Thymus (tissue), 11 donors: ENCODE measurements around the gene DKK3. TPM values are rescaled to one million over a fixed set of nuclear protein-coding genes. Genes with fewer than 3 reads are reported as not detected.
"Not testable (repeated sequence)": the region's sequence is repeated elsewhere in the genome, so short reads cannot be mapped to it uniquely, and the experiment has no call there.

ENCODE experiments used
- DNase-seq, 9 donors: peaks; one replicate each; pipeline ENCODE4 v3.0.0-alpha.2; 2013; ENCODE audit warnings: low spot score in 9 of 9, low read depth in 6 of 9, missing footprints in 1 of 9
- H3K27ac ChIP-seq, 2 donors: one replicate each; pipeline ENCODE4 v1.5.1; 2013; ENCODE audit warnings: control low read depth in 1 of 2, low read depth in 1 of 2, low read length in 1 of 2, mild to moderate bottlenecking in 1 of 2, moderate library complexity in 1 of 2
- H3K27me3 ChIP-seq, 2 donors: one replicate each; pipeline ENCODE4 v1.5.1; 2013; ENCODE audit warnings: low read length in 1 of 2; ENCODE audit not compliant: control insufficient read depth in 2 of 2, insufficient read depth in 1 of 2
- H3K36me3 ChIP-seq, 2 donors: one replicate each; pipeline ENCODE4 v1.5.1; 2013; ENCODE audit warnings: low read length in 1 of 2, mild to moderate bottlenecking in 1 of 2, moderate library complexity in 1 of 2; ENCODE audit not compliant: control insufficient read depth in 2 of 2, insufficient read depth in 2 of 2
- H3K4me1 ChIP-seq, 2 donors: one replicate each; pipeline ENCODE4 v1.5.1; 2013; ENCODE audit warnings: low read length in 2 of 2; ENCODE audit not compliant: control insufficient read depth in 2 of 2, insufficient read depth in 2 of 2
- H3K4me3 ChIP-seq, 2 donors: one replicate each; pipeline ENCODE4 v1.5.1; 2013; ENCODE audit warnings: low read length in 2 of 2, control low read depth in 1 of 2, mild to moderate bottlenecking in 1 of 2
- H3K9me3 ChIP-seq, 2 donors: one replicate each; pipeline ENCODE4 v1.5.1; 2013; ENCODE audit warnings: low read length in 1 of 2, mild to moderate bottlenecking in 1 of 2; ENCODE audit not compliant: control insufficient read depth in 2 of 2, insufficient read depth in 1 of 2
- WGBS: extraction: QIAGEN DNeasy Blood & Tissue Kit; methylation state at CpG from one replicate; pipeline ENCODE4 v1.1.7; 2013; 5-methylcytosine and 5-hydroxymethylcytosine counted together
- polyA plus RNA-seq: library from polyadenylated mRNA; stranded (reverse); fragments of 200-250 nt; gene quantifications from one replicate; pipeline ENCODE4 v1.2.3, GENCODE V29; 2013
- total RNA-seq: library from RNA; stranded (reverse); fragments of 120-200 nt; gene quantifications from one replicate; pipeline ENCODE4 v1.2.4, GENCODE V29; 2013
- donor health status: healthy.

DKK3 gene
- total and polyA plus RNA-seq, 2 donors: 7.5 to 12.8 TPM

- no peak overlapping the region for H3K4me3 ChIP-seq
- WGBS: 97% methylated on average over 18 of the region's 18 CpGs
- no peak overlapping the region for H3K27ac ChIP-seq
- no peaks in the 10 kb centered on the region for H3K27me3 ChIP-seq
- H3K4me1 ChIP-seq: peaks cover 0 to 28% of the 10 kb centered on the region in 2 donors
- no peaks in the 10 kb centered on the region for H3K36me3 ChIP-seq
- no peak for DNase-seq
- H3K9me3 ChIP-seq: no peaks in the 10 kb centered on the region
Measured at GRCh38 chr11:12048936-12049790, 40.7 kb upstream of the DKK3 start.

GRCh38 chr11:12046636-12047236 is 38.3 kb upstream of the DKK3 start:
- WGBS: 86% methylated on average over 5 of the region's 5 CpGs

GRCh38 chr11:12045914-12046635 is 37.6 kb upstream of the DKK3 start:
- peaks cover 0 to 26% of the 10 kb centered on the region in 2 donors for H3K4me1 ChIP-seq
- WGBS: 82% methylated on average over 7 of the region's 7 CpGs
- no peak overlapping the region for H3K27ac ChIP-seq
- no peaks in the 10 kb centered on the region for H3K27me3 ChIP-seq
- no peaks in the 10 kb centered on the region for H3K9me3 ChIP-seq
- DNase-seq: no peak
- H3K36me3 ChIP-seq: no peaks in the 10 kb centered on the region
- H3K4me3 ChIP-seq: no peak overlapping the region

More at GRCh38 chr11:12046636-12047236, 38.3 kb upstream of the DKK3 start:
- Histone ChIP-seq H3K27ac (no peak overlapping the region), H3K4me3 (no peak overlapping the region), H3K9me3 (no peaks in the 10 kb centered on the region), H3K4me1 (peaks cover 0 to 28% of the 10 kb centered on the region in 2 donors), H3K27me3 (no peaks in the 10 kb centered on the region), H3K36me3 (no peaks in the 10 kb centered on the region)
- no peak for DNase-seq

- H3K36me3 ChIP-seq: no peaks in the 10 kb centered on the region
- H3K4me1 ChIP-seq: peaks cover 0 to 14% of the 10 kb centered on the region in 2 donors
- no peak for DNase-seq
- peak overlapping the region in 1 of 2 donors; percentile 34 for H3K27ac ChIP-seq
- no peaks in the 10 kb centered on the region for H3K9me3 ChIP-seq
- H3K4me3 ChIP-seq: no peak overlapping the region
- WGBS: 92% methylated on average over 8 of the region's 8 CpGs
- no peaks in the 10 kb centered on the region for H3K27me3 ChIP-seq
Measured at GRCh38 chr11:12044799-12045198, 36.4 kb upstream of the DKK3 start.

- no peaks in the 10 kb centered on the region for H3K9me3 ChIP-seq
- 54% methylated on average over 14 of the region's 14 CpGs for WGBS
- no peak overlapping the region for H3K4me3 ChIP-seq
- no peak overlapping the region for H3K27ac ChIP-seq
- H3K36me3 ChIP-seq: no peaks in the 10 kb centered on the region
- peak in 8 of 9 donors; percentile 37 to 79 (median 56) for DNase-seq
- H3K4me1 ChIP-seq: peaks cover 0 to 7% of the 10 kb centered on the region in 2 donors
- no peaks in the 10 kb centered on the region for H3K27me3 ChIP-seq
Measured at GRCh38 chr11:12043959-12044791, 35.7 kb upstream of the DKK3 start.

GRCh38 chr11:12043221-12043620 is 34.8 kb upstream of the DKK3 start:
- Histone ChIP-seq H3K4me1 (peaks cover 0 to 3% of the 10 kb centered on the region in 2 donors), H3K27ac (no peak overlapping the region), H3K36me3 (no peaks in the 10 kb centered on the region), H3K9me3 (no peaks in the 10 kb centered on the region), H3K27me3 (no peaks in the 10 kb centered on the region), H3K4me3 (no peak overlapping the region)
- DNase-seq: no peak
- 96% methylated on average over 7 of the region's 7 CpGs for WGBS

GRCh38 chr11:12042215-12042676 is 33.8 kb upstream of the DKK3 start:
- no peaks in the 10 kb centered on the region for H3K9me3 ChIP-seq
- no peak for DNase-seq
- no peaks in the 10 kb centered on the region for H3K4me1 ChIP-seq
- H3K27ac ChIP-seq: no peak overlapping the region
- H3K27me3 ChIP-seq: no peaks in the 10 kb centered on the region
- no peak overlapping the region for H3K4me3 ChIP-seq
- H3K36me3 ChIP-seq: no peaks in the 10 kb centered on the region
- 70% methylated on average over 7 of the region's 7 CpGs for WGBS

- not testable (repeated sequence) for H3K9me3 ChIP-seq
Measured at GRCh38 chr11:12040719-12041118, 32.3 kb upstream of the DKK3 start.

More at GRCh38 chr11:12040719-12041118, 32.3 kb upstream of the DKK3 start:
- over 99% methylated on average over 5 of the region's 5 CpGs for WGBS
- not testable (repeated sequence) for H3K27me3 ChIP-seq, DNase-seq, H3K36me3 ChIP-seq, H3K4me1 ChIP-seq, H3K27ac ChIP-seq, H3K4me3 ChIP-seq
